Measurements from ENCODE around the gene FOXP1. TPM values are rescaled to one million over a fixed set of nuclear protein-coding genes. Genes with fewer than 3 reads are reported as not detected.

The FOXP1 gene
- total and polyA plus RNA-seq, 2 donors from 2014 or later, result 6.7 to 87.2 TPM

GRCh38 chr3:71490692-71491091, 92.8 kb downstream of the FOXP1 start:
- Histone ChIP-seq H3K27ac (ENCODE audit: low read depth in 2 of 2, low read length in 2 of 2) (no peak overlapping the region), H3K9ac (ENCODE audit: low read length in 3 of 3) (no peak overlapping the region), H3K36me3 (ENCODE audit: control insufficient read depth in 2 of 3, insufficient read depth in 3 of 3, low read length in 3 of 3) (no peaks in the 10 kb centered on the region), H3K27me3 (ENCODE audit: control insufficient read depth, insufficient read depth, low read length) (no peaks in the 10 kb centered on the region), H3K4me3 (ENCODE audit: low read length in 3 of 3) (no peak overlapping the region), H3K9me3 (ENCODE audit: control insufficient read depth in 2 of 3, insufficient read depth in 1 of 3, low read length in 3 of 3) (peaks cover 0 to 7% (median 1%) of the 10 kb centered on the region in 3 donors), H3K4me1 (ENCODE audit: control insufficient read depth in 2 of 3, insufficient read depth in 2 of 3, low read depth in 1 of 3, low read length in 3 of 3) (no peaks in the 10 kb centered on the region)
- FAIRE-seq, result no peak
- DNase-seq, result no peak
- intact Hi-C loops (cut with DNase I), result no loop called here
- TF ChIP-seq CTCF (IDR thresholded peaks at IDR 0.05; ENCODE audit: borderline replicate concordance, extremely low read depth, insufficient read depth), result no peak

- DNase-seq (no peak), FAIRE-seq (no peak)
- H3K4me3 ChIP-seq (ENCODE audit: low read length in 3 of 3), result no peak overlapping the region
- intact Hi-C loops (cut with DNase I), result no loop called here
- H3K36me3 ChIP-seq (ENCODE audit: control insufficient read depth in 2 of 3, insufficient read depth in 3 of 3, low read length in 3 of 3), result no peaks in the 10 kb centered on the region
- no peak for TF ChIP-seq CTCF (IDR thresholded peaks at IDR 0.05; ENCODE audit: borderline replicate concordance, extremely low read depth, insufficient read depth)
- H3K4me1 ChIP-seq (ENCODE audit: control insufficient read depth in 2 of 3, insufficient read depth in 2 of 3, low read depth in 1 of 3, low read length in 3 of 3), result no peaks in the 10 kb centered on the region
- peaks cover 0 to 7% (median 1%) of the 10 kb centered on the region in 3 donors for H3K9me3 ChIP-seq (ENCODE audit: control insufficient read depth in 2 of 3, insufficient read depth in 1 of 3, low read length in 3 of 3)
- no peak overlapping the region for H3K9ac ChIP-seq (ENCODE audit: low read length in 3 of 3)
- no peak overlapping the region for H3K27ac ChIP-seq (ENCODE audit: low read depth in 2 of 2, low read length in 2 of 2)
- no peaks in the 10 kb centered on the region for H3K27me3 ChIP-seq (ENCODE audit: control insufficient read depth, insufficient read depth, low read length)
These were observed 94.2 kb downstream of the FOXP1 start for GRCh38 chr3:71489315-71489761.

GRCh38 chr3:71488882-71489281, 94.6 kb downstream of the FOXP1 start:
- no peaks in the 10 kb centered on the region for H3K27me3 ChIP-seq (ENCODE audit: control insufficient read depth, insufficient read depth, low read length)
- H3K4me1 ChIP-seq (ENCODE audit: control insufficient read depth in 2 of 3, insufficient read depth in 2 of 3, low read depth in 1 of 3, low read length in 3 of 3), result no peaks in the 10 kb centered on the region
- intact Hi-C loops (cut with DNase I), result no loop called here
- H3K9ac ChIP-seq (ENCODE audit: low read length in 3 of 3), result no peak overlapping the region
- no peak overlapping the region for H3K4me3 ChIP-seq (ENCODE audit: low read length in 3 of 3)
- FAIRE-seq, result no peak
- DNase-seq, result no peak
- no peaks in the 10 kb centered on the region for H3K36me3 ChIP-seq (ENCODE audit: control insufficient read depth in 2 of 3, insufficient read depth in 3 of 3, low read length in 3 of 3)
- no peak for TF ChIP-seq CTCF (IDR thresholded peaks at IDR 0.05; ENCODE audit: borderline replicate concordance, extremely low read depth, insufficient read depth)
- H3K9me3 ChIP-seq (ENCODE audit: control insufficient read depth in 2 of 3, insufficient read depth in 1 of 3, low read length in 3 of 3), result peaks cover 0 to 7% (median 1%) of the 10 kb centered on the region in 3 donors
- H3K27ac ChIP-seq (ENCODE audit: low read depth in 2 of 2, low read length in 2 of 2), result no peak overlapping the region

GRCh38 chr3:71488391-71488809, 95.1 kb downstream of the FOXP1 start:
- Histone ChIP-seq H3K4me3 (ENCODE audit: low read length in 3 of 3) (no peak overlapping the region), H3K27me3 (ENCODE audit: control insufficient read depth, insufficient read depth, low read length) (no peaks in the 10 kb centered on the region), H3K36me3 (ENCODE audit: control insufficient read depth in 2 of 3, insufficient read depth in 3 of 3, low read length in 3 of 3) (no peaks in the 10 kb centered on the region), H3K9ac (ENCODE audit: low read length in 3 of 3) (no peak overlapping the region), H3K4me1 (ENCODE audit: control insufficient read depth in 2 of 3, insufficient read depth in 2 of 3, low read depth in 1 of 3, low read length in 3 of 3) (no peaks in the 10 kb centered on the region), H3K27ac (ENCODE audit: low read depth in 2 of 2, low read length in 2 of 2) (no peak overlapping the region), H3K9me3 (ENCODE audit: control insufficient read depth in 2 of 3, insufficient read depth in 1 of 3, low read length in 3 of 3) (peaks cover 0 to 7% (median 1%) of the 10 kb centered on the region in 3 donors)
- intact Hi-C loops (cut with DNase I), result no loop called here
- no peak for FAIRE-seq
- no peak for TF ChIP-seq CTCF (IDR thresholded peaks at IDR 0.05; ENCODE audit: borderline replicate concordance, extremely low read depth, insufficient read depth)
- DNase-seq, result no peak
